ENCODE measurements around the gene RASSF4.

RASSF4 gene

GRCh38 chr10:44947371-44948152 is 12.0 kb upstream of the RASSF4 start:
- peak; percentile 70 for DNase-seq

GRCh38 chr10:44948642-44949041 is 11.0 kb upstream of the RASSF4 start:
- no peak for DNase-seq
- ATAC-seq (replicated peaks): peak in 1 of 2 donors; percentile 26
- Mint-ChIP-seq H3K27me3 (no peaks in the 10 kb centered on the region), H3K27ac (peak overlapping the region; percentile 68), H3K36me3 (peaks cover 17 to 27% of the 10 kb centered on the region in 2 donors), H3K4me3 (peak overlapping the region in 1 of 2 donors; percentile 47), H3K4me1 (peaks cover 48 to 53% of the 10 kb centered on the region in 2 donors), H3K9me3 (peaks cover 9 to 23% of the 10 kb centered on the region in 2 donors)

More at GRCh38 chr10:44947371-44948152, 12.0 kb upstream of the RASSF4 start:
- Mint-ChIP-seq H3K27ac (peak overlapping the region; percentile 68), H3K36me3 (peaks cover 14 to 21% of the 10 kb centered on the region in 2 donors), H3K9me3 (peaks cover 11 to 23% of the 10 kb centered on the region in 2 donors), H3K27me3 (no peaks in the 10 kb centered on the region), H3K4me3 (peak overlapping the region; percentile 5 to 14), H3K4me1 (peaks cover 45 to 53% of the 10 kb centered on the region in 2 donors)
- peak; percentile 81 to 87 for ATAC-seq (replicated peaks)

GRCh38 chr10:44949127-44949802 is 10.3 kb upstream of the RASSF4 start:
- no peak for DNase-seq
- H3K4me3 Mint-ChIP-seq: peak overlapping the region in 1 of 2 donors; percentile 47
- H3K9me3 Mint-ChIP-seq: peaks cover 6 to 19% of the 10 kb centered on the region in 2 donors
- ATAC-seq (replicated peaks): peak in 1 of 2 donors; percentile 10
- H3K27ac Mint-ChIP-seq: peak overlapping the region; percentile 68
- no peaks in the 10 kb centered on the region for H3K27me3 Mint-ChIP-seq
- peaks cover 48 to 53% of the 10 kb centered on the region in 2 donors for H3K4me1 Mint-ChIP-seq
- H3K36me3 Mint-ChIP-seq: peaks cover 17 to 26% of the 10 kb centered on the region in 2 donors

GRCh38 chr10:44949915-44950314 is 9.7 kb upstream of the RASSF4 start:
- H3K4me1 Mint-ChIP-seq: peaks cover 51 to 58% of the 10 kb centered on the region in 2 donors
- H3K27ac Mint-ChIP-seq: no peak overlapping the region
- H3K27me3 Mint-ChIP-seq: no peaks in the 10 kb centered on the region

GRCh38 chr10:44950326-44951225 is 9.0 kb upstream of the RASSF4 start:
- Mint-ChIP-seq H3K27ac (peak overlapping the region; percentile 33), H3K4me1 (peaks cover 51 to 60% of the 10 kb centered on the region in 2 donors)

More at GRCh38 chr10:44949915-44950314, 9.7 kb upstream of the RASSF4 start:
- peaks cover 16 to 24% of the 10 kb centered on the region in 2 donors for H3K36me3 Mint-ChIP-seq
- peak overlapping the region in 1 of 2 donors; percentile 5 for H3K4me3 Mint-ChIP-seq
- ATAC-seq (replicated peaks): no peak
- H3K9me3 Mint-ChIP-seq: peaks cover 2 to 13% of the 10 kb centered on the region in 2 donors
- no peak for DNase-seq

GRCh38 chr10:44951576-44952226 is 7.9 kb upstream of the RASSF4 start:
- no peaks in the 10 kb centered on the region for H3K27me3 Mint-ChIP-seq
- H3K9me3 Mint-ChIP-seq: no peaks in the 10 kb centered on the region
- no peak overlapping the region for H3K27ac Mint-ChIP-seq
- ATAC-seq (replicated peaks): no peak
- H3K4me1 Mint-ChIP-seq: peaks cover 50 to 60% of the 10 kb centered on the region in 2 donors
- peaks cover 17 to 24% of the 10 kb centered on the region in 2 donors for H3K36me3 Mint-ChIP-seq
- H3K4me3 Mint-ChIP-seq: no peak overlapping the region
- no peak for DNase-seq

More at GRCh38 chr10:44950326-44951225, 9.0 kb upstream of the RASSF4 start:
- DNase-seq (no peak), ATAC-seq (replicated peaks) (peak; percentile 29 to 30)
- Mint-ChIP-seq H3K27me3 (no peaks in the 10 kb centered on the region), H3K4me3 (peak overlapping the region; percentile 8 to 12), H3K9me3 (peaks cover 0 to 9% of the 10 kb centered on the region in 2 donors), H3K36me3 (peaks cover 14 to 19% of the 10 kb centered on the region in 2 donors)

- Mint-ChIP-seq H3K9me3 (no peaks in the 10 kb centered on the region), H3K27me3 (no peaks in the 10 kb centered on the region), H3K36me3 (peaks cover 19 to 33% of the 10 kb centered on the region in 2 donors), H3K27ac (no peak overlapping the region), H3K4me3 (no peak overlapping the region), H3K4me1 (peaks cover 45 to 61% of the 10 kb centered on the region in 2 donors)
- ATAC-seq (replicated peaks) (no peak), DNase-seq (no peak)
Observed at GRCh38 chr10:44952779-44953231, 6.8 kb upstream of the RASSF4 start.

- Mint-ChIP-seq H3K27me3 (no peaks in the 10 kb centered on the region), H3K36me3 (peaks cover 19 to 33% of the 10 kb centered on the region in 2 donors), H3K9me3 (no peaks in the 10 kb centered on the region), H3K4me1 (peaks cover 35 to 58% of the 10 kb centered on the region in 2 donors), H3K4me3 (no peak overlapping the region), H3K27ac (no peak overlapping the region)
- ATAC-seq (replicated peaks): no peak
- DNase-seq: no peak
Observed at GRCh38 chr10:44954042-44954441, 5.6 kb upstream of the RASSF4 start.

- H3K4me1 Mint-ChIP-seq: peaks cover 25 to 49% of the 10 kb centered on the region in 2 donors
Observed at GRCh38 chr10:44954962-44955361, 4.6 kb upstream of the RASSF4 start.

GRCh38 chr10:44955413-44956070 is 4.1 kb upstream of the RASSF4 start:
- Mint-ChIP-seq H3K27ac (no peak overlapping the region), H3K36me3 (peaks cover 19 to 33% of the 10 kb centered on the region in 2 donors), H3K9me3 (no peaks in the 10 kb centered on the region), H3K27me3 (no peaks in the 10 kb centered on the region), H3K4me1 (peaks cover 22 to 49% of the 10 kb centered on the region in 2 donors), H3K4me3 (no peak overlapping the region)
- ATAC-seq (replicated peaks) (no peak), DNase-seq (no peak)

More at GRCh38 chr10:44954962-44955361, 4.6 kb upstream of the RASSF4 start:
- no peak for DNase-seq
- H3K36me3 Mint-ChIP-seq: peaks cover 19 to 33% of the 10 kb centered on the region in 2 donors
- no peaks in the 10 kb centered on the region for H3K9me3 Mint-ChIP-seq
- no peak overlapping the region for H3K27ac Mint-ChIP-seq
- H3K27me3 Mint-ChIP-seq: no peaks in the 10 kb centered on the region
- ATAC-seq (replicated peaks): no peak
- H3K4me3 Mint-ChIP-seq: no peak overlapping the region

- H3K27me3 Mint-ChIP-seq: no peaks in the 10 kb centered on the region
- DNase-seq (no peak), ATAC-seq (replicated peaks) (no peak)
- H3K4me3 Mint-ChIP-seq: no peak overlapping the region
- H3K9me3 Mint-ChIP-seq: no peaks in the 10 kb centered on the region
- peaks cover 17 to 33% of the 10 kb centered on the region in 2 donors for H3K36me3 Mint-ChIP-seq
- H3K27ac Mint-ChIP-seq: no peak overlapping the region
- H3K4me1 Mint-ChIP-seq: peaks cover 19 to 49% of the 10 kb centered on the region in 2 donors
Observed at GRCh38 chr10:44956226-44956625, 3.4 kb upstream of the RASSF4 start.

GRCh38 chr10:44956717-44957706 is 2.6 kb upstream of the RASSF4 start:
- Mint-ChIP-seq H3K4me3 (no peak overlapping the region), H3K27ac (peak overlapping the region; percentile 16)
- DNase-seq: no peak

More at GRCh38 chr10:44956717-44957706, 2.6 kb upstream of the RASSF4 start:
- ATAC-seq (replicated peaks): no peak
- Mint-ChIP-seq H3K27me3 (no peaks in the 10 kb centered on the region), H3K36me3 (peaks cover 16 to 33% of the 10 kb centered on the region in 2 donors), H3K9me3 (no peaks in the 10 kb centered on the region), H3K4me1 (peaks cover 20 to 50% of the 10 kb centered on the region in 2 donors)

All from stimulated activated naive B cell treated with anti-CD40 and anti-IgM and Interleukin-4, amounts not matched to agents 10 μg/mL and 1 μg/mL and 100 μg/mL, for 72 hours (primary cell).